Fibroblast of peridontal ligament (primary cell): ENCODE data around the gene SERPINF2.
"Not testable (repeated sequence)": the region's sequence is repeated elsewhere in the genome, so short reads cannot be mapped to it uniquely, and the experiment has no call there.

Experiments
- DNase-seq: peaks from one replicate; pipeline ENCODE4 v3.0.0-alpha.2; 2010; ENCODE audit errors: extremely low read depth

SERPINF2 gene

GRCh38 chr17:1789936-1790335 lies 47.3 kb downstream of the SERPINF2 start:
- no peak for DNase-seq

GRCh38 chr17:1792495-1793446 lies 50.1 kb downstream of the SERPINF2 start:
- DNase-seq, result no peak

- DNase-seq, result no peak
These were observed 50.8 kb downstream of the SERPINF2 start for GRCh38 chr17:1793447-1793806.

- DNase-seq, result no peak
These were observed 54.1 kb downstream of the SERPINF2 start for GRCh38 chr17:1796800-1797199.

GRCh38 chr17:1797323-1797722 lies 54.7 kb downstream of the SERPINF2 start:
- DNase-seq, result no peak

- DNase-seq, result not testable (repeated sequence)
These were observed 55.2 kb downstream of the SERPINF2 start for GRCh38 chr17:1797846-1798245.

GRCh38 chr17:1800240-1800639 lies 57.6 kb downstream of the SERPINF2 start:
- DNase-seq, result no peak

GRCh38 chr17:1800712-1801111 lies 58.0 kb downstream of the SERPINF2 start:
- no peak for DNase-seq

- no peak for DNase-seq
These were observed 59.8 kb downstream of the SERPINF2 start for GRCh38 chr17:1802429-1802828.

- no peak for DNase-seq
These were observed 60.6 kb downstream of the SERPINF2 start for GRCh38 chr17:1803280-1803679.
